CD4-positive, alpha-beta T cell treated with Interleukin-1 beta for 1 hour (primary cell): ENCODE data around the gene HGF.
"Not testable (repeated sequence)": the region's sequence is repeated elsewhere in the genome, so short reads cannot be mapped to it uniquely, and the experiment has no call there.

Experiments used
- DNase-seq, 2 donors: peaks; one replicate each; pipeline ENCODE4 v3.0.0-alpha.2; 2020 to 2022

The HGF gene

GRCh38 chr7:81775560-81775959 is 5.7 kb upstream of the HGF start:
- no peak for DNase-seq

DNA sequence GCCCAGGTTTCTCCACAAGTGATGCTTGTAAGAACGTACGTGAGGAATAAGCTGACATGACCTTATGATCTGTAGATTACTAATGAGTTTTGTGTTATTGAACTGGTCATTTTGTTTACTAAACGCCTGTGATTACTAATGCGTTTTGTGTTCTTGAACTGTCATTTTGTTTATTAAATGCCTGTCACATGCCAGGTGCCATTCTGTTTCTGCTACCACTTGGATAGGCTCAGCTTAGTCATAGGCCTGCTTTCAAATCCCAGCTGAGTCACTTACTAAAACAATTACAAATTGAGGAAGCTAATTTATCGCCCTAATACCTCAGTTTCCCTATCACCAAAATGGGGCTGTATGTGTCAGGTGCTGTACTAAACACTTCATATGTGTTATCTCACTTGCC is 4.7 kb upstream of the HGF start:
- DNase-seq: no peak

DNA sequence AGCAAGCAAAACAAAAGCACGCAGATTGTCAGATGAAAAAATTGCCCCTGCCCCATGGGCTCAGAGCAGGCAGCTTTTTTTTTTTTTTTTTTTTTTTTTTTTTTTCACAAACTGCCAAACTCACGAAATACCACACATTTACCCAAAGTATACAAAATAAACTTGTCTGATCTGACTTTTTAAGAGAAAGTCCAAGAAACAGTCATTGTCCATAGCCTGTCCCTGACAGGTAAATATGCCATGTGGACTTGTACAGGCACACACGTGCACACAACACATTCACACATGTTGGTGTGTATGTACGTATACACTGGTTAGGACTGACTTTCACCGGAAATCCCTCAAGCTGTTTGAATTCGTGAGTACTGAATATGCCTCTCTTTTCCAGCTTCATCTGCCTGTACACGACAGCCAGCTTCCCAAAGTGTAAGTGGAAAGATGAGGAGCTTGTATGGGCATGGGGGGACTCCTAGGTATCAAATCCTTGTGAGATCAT is 929 bp upstream of the HGF start:
- no peak for DNase-seq

GRCh38 chr7:81768951-81769778 is 682 bp downstream of the HGF start:
- DNase-seq: no peak

DNA sequence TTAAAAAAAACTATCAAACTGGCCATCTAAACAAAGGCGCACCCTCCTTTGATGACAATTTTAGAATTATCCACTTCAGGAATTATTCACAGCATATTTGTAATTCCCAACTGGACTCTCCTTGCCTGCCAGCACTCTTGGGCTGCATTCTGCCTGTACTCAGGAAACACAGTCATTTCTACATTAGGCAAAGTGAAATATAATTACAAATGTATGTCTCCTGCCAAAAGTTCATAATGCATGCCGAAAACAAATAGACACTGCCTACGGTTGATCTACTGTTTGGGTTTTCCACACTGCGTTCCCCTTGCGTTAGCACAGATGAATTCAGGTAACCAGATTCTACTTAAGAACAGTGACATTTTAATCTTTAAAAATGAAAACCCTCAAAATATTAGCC is 1.9 kb downstream of the HGF start:
- DNase-seq: no peak

GRCh38 chr7:81761821-81762220 is 8.0 kb downstream of the HGF start:
- no peak for DNase-seq

DNA sequence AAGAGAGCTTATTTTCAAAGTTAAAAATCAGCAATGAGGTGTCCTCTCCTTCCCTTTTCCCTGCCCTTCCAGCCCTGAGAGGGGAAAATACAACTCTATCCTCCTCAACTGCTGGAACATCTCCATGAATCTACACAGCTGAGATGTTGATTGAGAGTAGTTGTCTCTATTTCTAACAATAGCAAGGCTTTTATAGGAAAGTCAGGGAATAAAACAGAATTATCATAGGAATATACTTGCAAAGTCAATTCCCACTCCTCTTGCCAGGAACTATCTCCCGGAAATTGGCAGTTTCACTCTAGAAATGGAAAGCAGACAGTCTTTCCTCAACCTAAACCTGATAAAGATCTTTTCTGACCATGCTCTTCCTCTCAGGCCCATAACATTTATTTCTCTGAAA is 8.8 kb downstream of the HGF start:
- DNase-seq: no peak

GRCh38 chr7:81754918-81755696 is 14.7 kb downstream of the HGF start:
- no peak for DNase-seq

- no peak for DNase-seq
These were observed 16.5 kb downstream of the HGF start for GRCh38 chr7:81753392-81753791.

DNA sequence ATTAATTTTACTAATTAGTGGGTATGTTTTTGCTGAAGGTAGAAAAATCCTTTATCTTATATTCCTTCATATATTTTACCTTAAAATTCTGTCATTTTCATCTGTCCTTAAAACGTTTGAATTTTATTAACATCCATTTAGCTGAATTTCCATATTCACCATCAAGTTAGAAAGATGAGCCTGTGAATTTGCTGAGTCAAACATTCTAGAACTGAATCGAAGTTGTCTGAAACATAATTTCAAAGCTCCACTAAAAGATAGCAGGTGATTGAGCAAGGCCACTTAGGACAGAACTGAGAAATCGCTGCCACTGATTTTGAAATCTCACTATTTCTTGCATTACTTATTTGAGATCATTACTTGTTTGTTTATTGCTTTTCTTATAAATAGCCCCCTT is 17.5 kb downstream of the HGF start:
- no peak for DNase-seq

GRCh38 chr7:81751619-81752317 is 18.1 kb downstream of the HGF start:
- no peak for DNase-seq

DNA sequence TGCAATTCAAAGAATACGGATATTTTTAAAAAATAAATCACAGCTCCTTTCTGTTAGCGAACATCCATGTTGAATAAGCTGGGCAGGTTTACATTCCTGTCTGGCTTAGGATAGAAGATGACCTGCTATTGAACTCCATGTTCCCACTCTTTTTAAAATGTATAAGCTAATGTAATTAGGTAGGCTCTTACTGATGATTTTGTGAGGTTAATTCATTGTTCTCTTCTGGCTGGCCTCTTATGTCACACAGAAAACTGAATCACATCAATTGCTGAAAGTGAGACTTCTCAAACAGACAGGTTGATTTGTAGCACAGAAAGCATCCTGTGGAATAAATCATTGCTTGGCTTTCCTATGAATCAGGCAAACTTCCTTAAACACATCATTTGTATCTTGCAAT is 24.2 kb downstream of the HGF start:
- no peak for DNase-seq

- DNase-seq: no peak
These were observed 25.5 kb downstream of the HGF start for GRCh38 chr7:81744389-81744788.

DNA sequence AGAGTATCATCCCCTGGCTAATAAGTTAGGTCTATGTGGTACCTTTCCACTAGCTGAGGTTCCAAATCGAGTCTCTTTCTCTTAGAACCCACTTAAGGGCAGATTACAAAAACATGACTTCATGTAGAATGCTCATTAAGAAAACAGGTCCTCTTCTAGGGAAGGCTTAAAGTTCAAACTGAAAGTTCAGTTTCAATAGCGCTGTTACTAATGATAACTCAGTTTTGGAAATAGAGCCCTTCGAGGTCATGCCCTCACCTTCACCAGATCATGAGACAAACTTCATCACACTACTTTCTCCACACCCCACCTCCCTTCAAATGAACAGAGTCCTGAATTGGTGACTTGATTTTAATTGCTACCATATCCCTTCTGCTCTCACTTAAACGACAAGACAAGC is 26.2 kb downstream of the HGF start:
- DNase-seq: no peak

DNA sequence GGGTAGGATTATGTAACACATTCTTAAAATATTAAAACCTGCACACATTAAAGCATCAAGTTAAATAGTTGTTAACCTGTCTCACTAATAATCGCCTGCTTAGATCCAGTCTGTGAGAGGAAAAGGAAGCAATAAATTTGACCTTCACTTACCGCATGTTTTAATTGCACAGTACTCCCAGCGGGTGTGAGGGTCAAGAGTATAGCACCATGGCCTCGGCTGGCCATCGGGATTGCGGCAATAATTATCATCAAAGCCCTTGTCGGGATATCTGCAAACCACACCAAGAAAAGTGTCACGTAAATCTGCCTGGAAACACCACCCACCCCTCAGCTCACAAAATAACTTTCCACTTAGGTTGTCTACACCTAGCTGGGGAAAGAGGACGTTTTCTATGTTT is 26.6 kb downstream of the HGF start:
- DNase-seq: no peak

- no peak for DNase-seq
These were observed 29.4 kb downstream of the HGF start for GRCh38 chr7:81740403-81740802.

DNA sequence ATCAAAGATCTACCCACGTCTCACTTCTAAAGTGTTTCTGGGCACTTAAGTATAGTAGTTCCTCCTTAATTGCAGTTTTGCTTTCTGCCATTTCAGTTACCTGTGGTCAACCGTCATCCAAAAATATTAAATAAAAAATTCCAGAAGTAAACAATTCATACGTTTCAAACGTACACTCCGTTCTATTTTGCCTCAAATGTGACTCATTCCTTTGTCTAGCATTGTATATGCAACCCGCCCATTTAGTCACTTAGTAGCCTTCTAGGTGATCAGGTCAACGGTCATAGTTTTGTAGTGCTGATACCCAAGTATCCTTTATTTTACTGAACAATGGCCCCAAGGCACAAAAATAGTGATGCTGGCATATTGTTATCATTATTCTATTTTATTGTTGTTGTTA is 33.8 kb downstream of the HGF start:
- no peak for DNase-seq

- no peak for DNase-seq
These were observed 44.1 kb downstream of the HGF start for GRCh38 chr7:81725812-81726127.

DNA sequence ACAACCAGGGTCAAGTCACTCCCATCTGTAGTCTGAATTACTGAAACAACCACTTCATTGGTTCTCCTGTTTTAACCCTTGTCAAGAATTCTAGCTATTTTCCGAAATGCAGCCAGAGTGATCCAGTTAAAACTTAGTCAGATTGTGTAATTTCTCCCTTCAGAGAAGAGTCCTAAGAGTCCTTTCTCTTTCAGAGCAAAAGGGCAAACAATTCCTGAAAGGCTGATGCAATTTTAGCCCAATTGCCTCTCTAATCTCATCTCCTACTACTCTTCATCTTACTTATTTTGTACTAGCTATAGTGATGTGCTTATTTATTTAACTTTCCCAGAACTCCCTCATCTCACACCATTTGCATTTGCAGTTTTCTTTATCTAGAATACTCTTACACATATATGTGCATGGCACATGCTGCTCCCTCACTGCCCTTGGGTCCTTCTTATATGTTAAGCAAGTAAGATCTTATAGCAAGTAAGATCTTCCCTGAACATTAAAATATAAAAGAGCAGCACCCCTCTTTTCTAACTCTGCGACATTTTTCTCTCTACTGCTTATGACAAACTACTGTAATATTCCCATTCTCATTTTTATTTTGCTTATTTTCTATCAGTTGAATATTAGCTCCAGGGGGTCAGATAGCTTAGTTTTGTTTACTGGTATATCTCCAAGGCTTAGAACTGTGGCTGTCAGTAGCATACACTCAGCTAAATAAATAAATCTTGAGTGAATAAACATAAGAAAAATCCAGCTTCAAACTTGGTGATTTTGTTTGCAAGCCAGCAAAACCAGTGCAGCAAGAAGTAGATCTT is 44.6 kb downstream of the HGF start:
- no peak for DNase-seq

- DNase-seq: not testable (repeated sequence)
These were observed 47.6 kb downstream of the HGF start for GRCh38 chr7:81722250-81722649.

- DNase-seq: no peak
These were observed 48.4 kb downstream of the HGF start for GRCh38 chr7:81721437-81721836.

GRCh38 chr7:81719865-81720264 is 50.0 kb downstream of the HGF start:
- no peak for DNase-seq
